ENCODE data around the gene FXYD1.

DNA sequence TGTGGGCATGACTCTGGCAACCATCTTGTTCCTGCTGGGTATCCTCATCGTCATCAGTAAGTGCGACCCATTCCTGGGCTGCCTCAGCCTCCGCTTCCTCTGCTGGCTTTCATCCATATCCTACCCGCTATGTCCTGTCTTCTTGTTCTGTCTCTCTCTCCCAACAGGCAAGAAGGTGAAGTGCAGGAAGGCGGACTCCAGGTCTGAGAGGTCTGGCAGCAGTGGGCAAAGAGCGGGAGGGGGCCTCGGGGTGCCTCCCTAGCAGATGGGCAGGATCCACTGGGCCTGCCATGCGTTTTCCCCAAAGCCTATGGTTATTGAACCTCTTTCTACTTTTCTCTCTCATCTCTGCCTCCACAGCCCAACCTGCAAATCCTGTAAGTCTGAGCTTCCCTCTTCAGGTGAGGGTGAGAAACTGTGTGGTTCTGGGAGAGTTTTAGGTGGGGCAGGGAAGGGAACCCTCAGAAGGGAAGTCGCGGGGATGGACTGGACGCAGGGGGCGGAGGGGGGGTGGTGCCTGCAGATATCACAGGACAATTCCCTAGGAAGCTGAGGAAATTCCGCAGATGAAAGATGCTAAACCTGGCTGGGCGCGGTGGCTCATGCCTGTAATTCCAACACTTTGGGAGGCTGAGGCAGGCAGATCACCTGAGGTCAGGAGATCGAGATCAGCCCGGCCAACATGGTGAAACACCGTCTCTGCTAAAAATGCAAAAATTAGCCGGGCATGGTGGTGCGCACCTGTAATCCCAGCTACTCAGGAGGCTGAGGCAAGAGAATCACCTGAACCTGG lies 12.8 kb downstream of the FXYD1 start:
- TF ChIP-seq, protein P1, sequence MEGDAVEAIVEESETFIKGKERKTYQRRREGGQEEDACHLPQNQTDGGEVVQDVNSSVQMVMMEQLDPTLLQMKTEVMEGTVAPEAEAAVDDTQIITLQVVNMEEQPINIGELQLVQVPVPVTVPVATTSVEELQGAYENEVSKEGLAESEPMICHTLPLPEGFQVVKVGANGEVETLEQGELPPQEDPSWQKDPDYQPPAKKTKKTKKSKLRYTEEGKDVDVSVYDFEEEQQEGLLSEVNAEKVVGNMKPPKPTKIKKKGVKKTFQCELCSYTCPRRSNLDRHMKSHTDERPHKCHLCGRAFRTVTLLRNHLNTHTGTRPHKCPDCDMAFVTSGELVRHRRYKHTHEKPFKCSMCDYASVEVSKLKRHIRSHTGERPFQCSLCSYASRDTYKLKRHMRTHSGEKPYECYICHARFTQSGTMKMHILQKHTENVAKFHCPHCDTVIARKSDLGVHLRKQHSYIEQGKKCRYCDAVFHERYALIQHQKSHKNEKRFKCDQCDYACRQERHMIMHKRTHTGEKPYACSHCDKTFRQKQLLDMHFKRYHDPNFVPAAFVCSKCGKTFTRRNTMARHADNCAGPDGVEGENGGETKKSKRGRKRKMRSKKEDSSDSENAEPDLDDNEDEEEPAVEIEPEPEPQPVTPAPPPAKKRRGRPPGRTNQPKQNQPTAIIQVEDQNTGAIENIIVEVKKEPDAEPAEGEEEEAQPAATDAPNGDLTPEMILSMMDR (IDR thresholded peaks at IDR 0.05): no peak
- no peak for TF ChIP-seq POLR2A (IDR thresholded peaks at IDR 0.05)

All from testis (tissue), 2 donors.